ENCODE data around the gene MEP1B. TPM values are rescaled to one million over a fixed set of nuclear protein-coding genes. Genes with fewer than 3 reads are reported as not detected.

The MEP1B gene
- polyA plus RNA-seq, 1 of the 3 experiments (the other 2 are of a cell fraction): not detected

- TF ChIP-seq CHD2 (IDR thresholded peaks at IDR 0.05; ENCODE audit: low read length, partially characterized antibody) (no peak), MAX (IDR thresholded peaks at IDR 0.05; ENCODE audit: low read depth) (no peak), NFIC (IDR thresholded peaks at IDR 0.05; ENCODE audit: borderline replicate concordance) (no peak)
Observed at GRCh38 chr18:32262092-32262491, 72.3 kb downstream of the MEP1B start (continued).

GRCh38 chr18:32264401-32264800 is 74.6 kb downstream of the MEP1B start:
- no peak overlapping the region for H3K27ac ChIP-seq (ENCODE audit: low read depth in 2 of 2, low read length in 1 of 2)
- H4K20me1 ChIP-seq (ENCODE audit: insufficient read depth): no peaks in the 10 kb centered on the region
- no peaks in the 10 kb centered on the region for H3K27me3 ChIP-seq (ENCODE audit: insufficient read depth)
- no peak overlapping the region for H3K9ac ChIP-seq
- H3F3A ChIP-seq (replicated peaks; ENCODE audit: insufficient read depth): no peaks in the 10 kb centered on the region
- no peak for DNase-seq
- 85% methylated on average over 2 of the region's 2 CpGs for WGBS (ENCODE audit: low lambda C conversion rate)
- H2AFZ ChIP-seq (ENCODE audit: low read depth): no peak overlapping the region
- no peaks in the 10 kb centered on the region for H3K9me2 ChIP-seq
- TF ChIP-seq MEF2A (IDR thresholded peaks at IDR 0.05; ENCODE audit: borderline replicate concordance, low read depth): no peak
- TF ChIP-seq IRF3 (IDR thresholded peaks at IDR 0.05; ENCODE audit: low read depth, low read length): no peak
- no peak for TF ChIP-seq TAF1 (IDR thresholded peaks at IDR 0.05; ENCODE audit: borderline replicate concordance, low read depth, low read length)
- TF ChIP-seq USF2 (IDR thresholded peaks at IDR 0.05; ENCODE audit: borderline replicate concordance, low read depth, low read length): no peak
- TF ChIP-seq RFX5 (IDR thresholded peaks at IDR 0.05; ENCODE audit: low read length): no peak
- no peak for TF ChIP-seq RAD21 (IDR thresholded peaks at IDR 0.05; ENCODE audit: low read length)
- no peak for TF ChIP-seq RCOR1 (IDR thresholded peaks at IDR 0.05; ENCODE audit: low read length)
- TF ChIP-seq ELF1 (IDR thresholded peaks at IDR 0.05): no peak
- no peak for TF ChIP-seq CTCF (IDR thresholded peaks at IDR 0.05)
- no peak for TF ChIP-seq YY1 (IDR thresholded peaks at IDR 0.05; ENCODE audit: low read depth)
- TF ChIP-seq RXRA (IDR thresholded peaks at IDR 0.05; ENCODE audit: borderline replicate concordance, low read depth): no peak
- no peak for TF ChIP-seq NRF1 (IDR thresholded peaks at IDR 0.05; ENCODE audit: low read depth, low read length)
- TF ChIP-seq MAX (IDR thresholded peaks at IDR 0.05; ENCODE audit: low read depth): no peak
- TF ChIP-seq FOXM1 (IDR thresholded peaks at IDR 0.05; ENCODE audit: low read depth): no peak
- TF ChIP-seq NFIC (IDR thresholded peaks at IDR 0.05; ENCODE audit: borderline replicate concordance): no peak
- TF ChIP-seq REST (IDR thresholded peaks at IDR 0.05; ENCODE audit: low read depth, low read length): no peak
- TF ChIP-seq GABPA (IDR thresholded peaks at IDR 0.05; ENCODE audit: low read depth): no peak
- TF ChIP-seq SMC3 (IDR thresholded peaks at IDR 0.05; ENCODE audit: low read depth, low read length): no peak
- TF ChIP-seq EP300 (IDR thresholded peaks at IDR 0.05; ENCODE audit: borderline replicate concordance in 1 of 2, low read depth in 1 of 2, low read length in 1 of 2): no peak
- H3K4me2 ChIP-seq: no peak overlapping the region
- ChIA-PET POLR2A (no interaction called here), CTCF (interaction anchor here (0.9 to 1.2 kb wide), 3 partner anchors 9 to 12 kb away, joined by 3 read pairs; no protein-coding TSS in a partner anchor)
- no peaks in the 10 kb centered on the region; a peak in 1 of 4 replicates for H3K4me1 ChIP-seq (ENCODE audit: control insufficient read depth in 1 of 2, insufficient read depth in 2 of 2, low read depth in 1 of 2, low read length in 1 of 2)
- H3K4me3 ChIP-seq (ENCODE audit: low read depth in 2 of 2, low read length in 1 of 2): no peak overlapping the region
- no peaks in the 10 kb centered on the region for H3K9me3 ChIP-seq
- peaks cover 4 to 9% of the 10 kb centered on the region in 2 experiments for H3K36me3 ChIP-seq (replicated peaks in 1 of 2; ENCODE audit: control insufficient read depth in 1 of 2, insufficient read depth in 2 of 2, low read length in 1 of 2)
- no peaks in the 10 kb centered on the region for H3K79me2 ChIP-seq (ENCODE audit: insufficient read depth)

All from SK-N-SH (cell line).